HG03432 (cell line): ENCODE results near the gene TRIM29.

Experiments
- ATAC-seq: cut with Tn5 transposase; IDR thresholded peaks from one replicate; pipeline ENCODE4 v1.9.1; 2021; ENCODE audit warnings: mild to moderate bottlenecking, moderate library complexity; ENCODE audit not compliant: unreplicated experiment

The TRIM29 gene

DNA sequence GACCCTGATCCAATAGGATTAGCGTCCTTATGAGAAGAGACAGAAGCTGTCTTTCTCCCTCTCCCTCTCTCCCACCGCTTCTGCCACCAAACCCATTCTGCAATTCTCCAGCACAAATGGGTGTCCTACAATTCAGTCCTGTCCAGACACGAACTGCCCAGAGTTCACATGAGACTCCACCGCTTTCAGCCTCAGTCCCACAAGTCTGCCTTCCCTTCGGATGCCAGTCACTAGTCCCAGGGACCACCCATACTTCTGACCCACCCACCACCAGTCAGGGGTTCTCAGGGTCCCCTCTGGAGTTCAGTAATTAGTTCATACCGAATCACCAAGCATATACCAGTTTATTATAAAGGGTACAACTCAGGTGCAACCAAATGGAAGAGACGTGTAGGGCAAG lies 73.6 kb downstream of the TRIM29 start:
- ATAC-seq = no peak

- no peak for ATAC-seq
Measured at GRCh38 chr11:120063686-120064340, 74.1 kb downstream of the TRIM29 start.

DNA sequence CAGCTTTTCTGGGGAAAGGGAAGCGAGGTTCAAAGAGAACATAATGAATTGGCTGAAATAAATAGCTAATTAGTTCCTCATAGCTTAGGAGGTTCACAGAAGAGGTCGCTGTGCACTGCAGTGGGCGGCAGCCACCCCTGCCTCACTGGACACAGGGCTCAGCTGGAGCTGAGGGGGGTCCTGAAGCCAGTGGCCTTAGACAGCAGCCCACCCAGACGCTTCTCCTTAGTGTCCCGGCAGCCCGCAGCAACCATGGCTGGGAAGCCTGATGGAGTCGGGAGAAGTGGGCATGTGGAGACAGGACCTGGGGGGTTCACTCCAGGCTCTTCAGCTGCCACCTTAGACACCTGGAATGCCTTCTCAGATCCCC lies 75.4 kb downstream of the TRIM29 start:
- no peak for ATAC-seq

DNA sequence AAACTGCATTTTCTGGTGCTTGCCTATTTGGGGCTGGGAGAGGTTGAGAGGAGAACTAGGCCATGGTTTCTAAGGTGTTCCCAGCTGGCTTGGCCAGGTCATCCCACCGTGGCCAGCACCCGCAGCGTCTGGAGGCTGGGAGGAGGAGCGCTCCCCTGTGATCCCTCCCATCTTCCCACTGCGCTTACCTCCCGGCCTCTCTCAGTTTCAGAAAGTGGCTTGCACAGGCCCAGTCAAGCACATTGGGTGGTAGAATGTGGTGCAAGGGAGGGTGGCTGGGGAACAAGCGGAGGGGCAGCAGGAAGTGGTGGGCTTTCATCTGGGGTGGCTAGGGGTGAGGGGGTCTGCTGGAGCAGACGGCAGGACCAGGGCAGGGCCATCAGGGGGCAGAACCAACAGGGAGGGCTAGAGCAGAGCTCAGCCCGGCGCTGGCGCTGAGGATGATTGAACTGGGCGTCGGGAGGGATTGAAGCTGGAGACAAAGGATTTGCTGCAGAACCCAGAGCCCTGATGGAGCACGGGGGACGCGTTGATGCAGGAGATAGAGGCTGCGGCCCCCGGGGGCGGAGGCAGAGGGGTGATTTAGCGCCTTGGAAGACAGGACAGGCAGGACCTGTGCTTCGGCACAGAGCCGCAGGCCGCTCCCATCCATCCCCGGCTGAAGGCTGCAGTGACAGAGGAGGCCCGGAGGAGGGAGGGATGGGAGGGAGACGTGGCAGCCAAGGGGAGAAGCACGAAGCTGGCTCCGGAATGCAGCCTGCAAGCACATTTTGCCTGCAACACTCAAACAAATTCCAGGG lies 76.0 kb downstream of the TRIM29 start:
- ATAC-seq = no peak
